GM23338 (cell line): ENCODE measurements around the gene LYRM7. TPM values are rescaled to one million over a fixed set of nuclear protein-coding genes. Genes with fewer than 3 reads are reported as not detected.

ENCODE experiments used
- ATAC-seq: fragments of 200-7000 bp; cut with Tn5 transposase; 3 replicates; pipeline ENCODE4 v1.9.1; 2020
- DNase-seq: peaks from one replicate; pipeline ENCODE4 v3.0.0-alpha.2; 2015; ENCODE audit warnings: low spot score
- H2AFZ ChIP-seq: fragments of 200-600 bp; sonication (generic); 2 replicates; pipeline ENCODE4 v1.8.0; 2016; ENCODE audit warnings: antibody characterized with exemption, mild to moderate bottlenecking, moderate library complexity
- H3F3A ChIP-seq: fragments of 200-600 bp; sonication (generic); replicated peaks from 2 replicates; pipeline ENCODE4 v1.8.0; 2017; ENCODE audit warnings: antibody characterized with exemption, mixed run types, low read depth
- H3K27ac ChIP-seq: fragments of 200-600 bp; sonication (generic); 2 replicates; pipeline ENCODE4 v1.6.1; 2016; ENCODE audit warnings: low read depth
- H3K27me3 ChIP-seq: fragments of 200-600 bp; sonication (generic); 2 replicates; pipeline ENCODE4 v1.8.0; 2016; ENCODE audit warnings: mild to moderate bottlenecking, mixed run types, moderate library complexity; ENCODE audit not compliant: insufficient read depth
- H3K36me3 ChIP-seq: fragments of 200-600 bp; sonication (generic); 2 replicates; pipeline ENCODE4 v1.8.0; 2016; ENCODE audit warnings: mild to moderate bottlenecking; ENCODE audit not compliant: insufficient read depth
- H3K4me1 ChIP-seq: fragments of 200-600 bp; sonication (generic); 2 replicates; pipeline ENCODE4 v1.8.0; 2016; ENCODE audit warnings: mild to moderate bottlenecking, moderate library complexity; ENCODE audit not compliant: insufficient read depth
- H3K4me2 ChIP-seq: fragments of 200-600 bp; sonication (generic); 2 replicates; pipeline ENCODE4 v1.7.1; 2017; ENCODE audit warnings: mixed run types
- H3K4me3 ChIP-seq: fragments of 200-600 bp; sonication (generic); 2 replicates; pipeline ENCODE4 v1.6.1; 2016; ENCODE audit warnings: mixed run types
- H3K79me2 ChIP-seq: fragments of 200-600 bp; sonication (generic); replicated peaks from 2 replicates; pipeline ENCODE4 v1.8.0; 2017; ENCODE audit warnings: mild to moderate bottlenecking; ENCODE audit not compliant: insufficient read depth
- H3K9me2 ChIP-seq: fragments of 200-600 bp; sonication (generic); 2 replicates; pipeline ENCODE4 v1.8.0; 2017; ENCODE audit not compliant: insufficient read depth
- H4K20me1 ChIP-seq: fragments of 200-600 bp; sonication (generic); replicated peaks from 2 replicates; pipeline ENCODE4 v1.8.0; 2017; ENCODE audit warnings: mild to moderate bottlenecking; ENCODE audit not compliant: insufficient read depth
- H3K27ac Mint-ChIP-seq: 2 replicates; pipeline ENCODE4 v1.8.0; 2020; ENCODE audit warnings: inconsistent platforms, mild to moderate bottlenecking, moderate library complexity, mixed read lengths
- H3K27me3 Mint-ChIP-seq: 3 replicates; pipeline ENCODE4 v1.8.0; 2022; ENCODE audit warnings: low read depth, mild to moderate bottlenecking, moderate library complexity, mixed read lengths, inconsistent platforms; ENCODE audit not compliant: insufficient read depth, poor library complexity
- H3K36me3 Mint-ChIP-seq: 3 replicates; pipeline ENCODE4 v1.8.0; 2021; ENCODE audit warnings: low read depth, mild to moderate bottlenecking, inconsistent platforms, moderate library complexity, mixed read lengths
- H3K4me1 Mint-ChIP-seq: 3 replicates; pipeline ENCODE4 v1.8.0; 2020; ENCODE audit warnings: mild to moderate bottlenecking, inconsistent platforms, mixed read lengths
- H3K4me3 Mint-ChIP-seq: 3 replicates; pipeline ENCODE4 v1.8.0; 2021; ENCODE audit warnings: moderate library complexity, mild to moderate bottlenecking, inconsistent platforms, mixed read lengths
- H3K9me3 Mint-ChIP-seq: 3 replicates; pipeline ENCODE4 v1.8.0; 2020; ENCODE audit warnings: moderate library complexity, mild to moderate bottlenecking, inconsistent platforms, mixed read lengths
- CREB1 ChIP-seq: fragments of 250-450 bp; sonication (Bioruptor Pico); IDR thresholded peaks from 2 replicates; pipeline ENCODE4 v1.5.0; 2020; ENCODE audit warnings: low read depth, mild to moderate bottlenecking, moderate library complexity
- CTCF ChIP-seq, 2 experiments: fragments of 200-600 bp in 1 of 2; sonication (generic) in 1 of 2; conservative IDR thresholded peaks; 2 replicates each; pipeline versions ENCODE4 v1.5.1 to v1.6.1; 2016 to 2017; ENCODE audit warnings: antibody characterized with exemption in 2 of 2, low read depth in 2 of 2, mild to moderate bottlenecking in 2 of 2, moderate library complexity in 1 of 2
- ETS1 ChIP-seq: IDR thresholded peaks from 2 replicates; pipeline ENCODE4 v1.6.1; 2016; ENCODE audit warnings: antibody characterized with exemption
- EZH2 ChIP-seq: fragments of 200-600 bp; sonication (generic); IDR thresholded peaks from one replicate; pipeline ENCODE4 v1.8.0; 2017; ENCODE audit warnings: antibody characterized with exemption, mild to moderate bottlenecking, low read depth; ENCODE audit not compliant: unreplicated experiment
- EZH2phosphoT487 ChIP-seq: fragments of 200-600 bp; sonication (generic); IDR thresholded peaks from one replicate; pipeline ENCODE4 v1.8.1; 2018; ENCODE audit warnings: antibody characterized with exemption; ENCODE audit not compliant: unreplicated experiment
- JUNB ChIP-seq: IDR thresholded peaks from one replicate; pipeline ENCODE4 v1.6.1; 2016; ENCODE audit warnings: antibody characterized with exemption; ENCODE audit not compliant: unreplicated experiment
- NANOG ChIP-seq: IDR thresholded peaks from 2 replicates; pipeline ENCODE4 v1.6.1; 2016; ENCODE audit warnings: antibody characterized with exemption, borderline replicate concordance
- REST ChIP-seq: IDR thresholded peaks from one replicate; pipeline ENCODE4 v1.6.1; 2018; ENCODE audit warnings: antibody characterized with exemption; ENCODE audit not compliant: unreplicated experiment
- STAT1 ChIP-seq: IDR thresholded peaks from one replicate; pipeline ENCODE4 v1.6.1; 2016; ENCODE audit warnings: antibody characterized with exemption; ENCODE audit not compliant: unreplicated experiment
- ZNF114 ChIP-seq: fragments of 250-450 bp; sonication (Bioruptor Pico); IDR thresholded peaks from 2 replicates; pipeline ENCODE4 v1.5.0; 2020; ENCODE audit warnings: mild to moderate bottlenecking, moderate library complexity
- ZNF331 ChIP-seq: fragments of 250-450 bp; sonication (Bioruptor Pico); IDR thresholded peaks from 2 replicates; pipeline ENCODE4 v1.5.0; 2020; ENCODE audit warnings: low read depth, mild to moderate bottlenecking, moderate library complexity
- polyA plus RNA-seq: library from polyadenylated mRNA; unstranded; fragments of >200 nt; fragmentation: Nextera tagmentation; extraction: Ambion mirVana; gene quantifications from 2 replicates; pipeline ENCODE4 v1.2.1, GENCODE V29; 2016
- total RNA-seq: library from RNA; depleted of rRNA; stranded (reverse); fragments of >200 nt; shearing (Covaris generic); gene quantifications from 2 replicates; pipeline ENCODE4 v1.2.3, GENCODE V29; 2014

The LYRM7 gene
- total and polyA plus RNA-seq, 2 experiments from 2014 or later, result 11.3 to 34.8 TPM

- TF ChIP-seq ETS1 (no peak), CTCF (conservative IDR thresholded peaks at IDR 0.05; ENCODE audit: low read depth in 2 of 2) (no peak), ZNF114 (CRISPR knock-in tag) (no peak), REST (no peak), JUNB (no peak), EZH2phosphoT487 (no peak), ZNF331 (no peak)
These were observed 14.9 kb downstream of the LYRM7 start (continued) for GRCh38 chr5:131185523-131186104.

GRCh38 chr5:131186561-131187256 is 16.0 kb downstream of the LYRM7 start:
- Mint-ChIP-seq H3K36me3 (no peaks in the 10 kb centered on the region; the same call in 1 of the 3 replicates), H3K27me3 (peaks cover 2% of the 10 kb centered on the region), H3K4me1 (no peaks in the 10 kb centered on the region), H3K9me3 (no peaks in the 10 kb centered on the region), H3K4me3 (no peak overlapping the region), H3K27ac (no peak overlapping the region)
- H2AFZ ChIP-seq, result no peak overlapping the region
- H3K27me3 ChIP-seq, result no peaks in the 10 kb centered on the region
- DNase-seq (no peak), ATAC-seq (no peak)
- H3F3A ChIP-seq, result no peaks in the 10 kb centered on the region
- H3K4me3 ChIP-seq, result no peak overlapping the region
- no peaks in the 10 kb centered on the region for H4K20me1 ChIP-seq
- H3K79me2 ChIP-seq, result no peaks in the 10 kb centered on the region
- H3K4me1 ChIP-seq, result no peaks in the 10 kb centered on the region
- TF ChIP-seq NANOG, result no peak
- no peak for TF ChIP-seq ZNF114 (CRISPR knock-in tag)
- TF ChIP-seq STAT1, result no peak
- TF ChIP-seq ETS1, result no peak
- TF ChIP-seq CREB1 (CRISPR knock-in tag), result no peak
- TF ChIP-seq EZH2, result no peak
- no peaks in the 10 kb centered on the region for H3K36me3 ChIP-seq
- H3K4me2 ChIP-seq, result no peak overlapping the region
- H3K27ac ChIP-seq, result no peak overlapping the region
- H3K9me2 ChIP-seq, result no peaks in the 10 kb centered on the region
